Measurements from ENCODE around the gene AGTPBP1. TPM values are rescaled to one million over a fixed set of nuclear protein-coding genes. Genes with fewer than 3 reads are reported as not detected.

Gene AGTPBP1
- polyA plus RNA-seq, 1 of the 3 experiments (the other 2 are of a cell fraction) = 3.8 TPM

- Histone ChIP-seq H2AFZ (ENCODE audit: low read depth) (no peak overlapping the region), H4K20me1 (ENCODE audit: insufficient read depth) (no peaks in the 10 kb centered on the region), H3K4me1 (ENCODE audit: control insufficient read depth in 1 of 2, insufficient read depth in 2 of 2, low read depth in 1 of 2, low read length in 1 of 2) (no peaks in the 10 kb centered on the region; a peak in 1 of 4 replicates), H3K27ac (ENCODE audit: low read depth in 2 of 2, low read length in 1 of 2) (no peak overlapping the region), H3K9me3 (no peaks in the 10 kb centered on the region), H3K4me3 (ENCODE audit: low read depth in 2 of 2, low read length in 1 of 2) (no peak overlapping the region), H3K4me2 (no peak overlapping the region), H3K27me3 (ENCODE audit: insufficient read depth) (no peaks in the 10 kb centered on the region), H3K9me2 (no peaks in the 10 kb centered on the region), H3K79me2 (ENCODE audit: insufficient read depth) (no peaks in the 10 kb centered on the region), H3F3A (replicated peaks; ENCODE audit: insufficient read depth) (no peaks in the 10 kb centered on the region), H3K36me3 (replicated peaks in 1 of 2; ENCODE audit: control insufficient read depth in 1 of 2, insufficient read depth in 2 of 2, low read length in 1 of 2) (no peaks in the 10 kb centered on the region), H3K9ac (no peak overlapping the region)
- CTCF ChIA-PET = interaction anchor here (0.7 to 1.0 kb wide), 2 partner anchors 82 to 519 kb away, joined by 3 to 4 read pairs; no protein-coding TSS in a partner anchor
- TF ChIP-seq RFX5 (IDR thresholded peaks at IDR 0.05; ENCODE audit: low read length) (no peak), TEAD4 (IDR thresholded peaks at IDR 0.05; ENCODE audit: borderline replicate concordance, insufficient read depth) (no peak)
- WGBS (ENCODE audit: low lambda C conversion rate) = 23% methylated on average over 4 of the region's 4 CpGs
- DNase-seq = no peak
- POLR2A ChIA-PET = no interaction called here
Observed at GRCh38 chr9:85527331-85528020, 214.3 kb downstream of the AGTPBP1 start.

GRCh38 chr9:85524531-85524930 lies 217.2 kb downstream of the AGTPBP1 start:
- H3K36me3 ChIP-seq (replicated peaks in 1 of 2; ENCODE audit: control insufficient read depth in 1 of 2, insufficient read depth in 2 of 2, low read length in 1 of 2) = no peaks in the 10 kb centered on the region
- H3K9ac ChIP-seq = no peak overlapping the region
- H3K4me1 ChIP-seq (ENCODE audit: control insufficient read depth in 1 of 2, insufficient read depth in 2 of 2, low read depth in 1 of 2, low read length in 1 of 2) = no peaks in the 10 kb centered on the region; a peak in 1 of 4 replicates
- no peaks in the 10 kb centered on the region; the same call in 1 of the 2 replicates for H3K27me3 ChIP-seq (ENCODE audit: insufficient read depth)
- 30% methylated on average over 2 of the region's 2 CpGs for WGBS (ENCODE audit: low lambda C conversion rate)
- H3K4me2 ChIP-seq = no peak overlapping the region
- no peak overlapping the region for H3K27ac ChIP-seq (ENCODE audit: low read depth in 2 of 2, low read length in 1 of 2)
- H2AFZ ChIP-seq (ENCODE audit: low read depth) = no peak overlapping the region
- DNase-seq = no peak
- H3K79me2 ChIP-seq (ENCODE audit: insufficient read depth) = no peaks in the 10 kb centered on the region
- no peak overlapping the region for H3K4me3 ChIP-seq (ENCODE audit: low read depth in 2 of 2, low read length in 1 of 2)
- TF ChIP-seq EP300 (IDR thresholded peaks at IDR 0.05; ENCODE audit: borderline replicate concordance in 1 of 2, low read depth in 1 of 2, low read length in 1 of 2) = no peak
- no peak for TF ChIP-seq RCOR1 (IDR thresholded peaks at IDR 0.05; ENCODE audit: low read length)
- TF ChIP-seq RFX5 (IDR thresholded peaks at IDR 0.05; ENCODE audit: low read length) = no peak
- TF ChIP-seq MXI1 (IDR thresholded peaks at IDR 0.05; ENCODE audit: low read depth, low read length) = no peak
- TF ChIP-seq MAX (IDR thresholded peaks at IDR 0.05; ENCODE audit: low read depth) = no peak
- TF ChIP-seq RAD21 (IDR thresholded peaks at IDR 0.05; ENCODE audit: low read length) = no peak
- no peak for TF ChIP-seq NFIC (IDR thresholded peaks at IDR 0.05; ENCODE audit: borderline replicate concordance)
- no peak for TF ChIP-seq ELF1 (IDR thresholded peaks at IDR 0.05)
- no peak for TF ChIP-seq GATA2 (CRISPR knock-in tag; IDR thresholded peaks at IDR 0.05)
- TF ChIP-seq PBX3 (IDR thresholded peaks at IDR 0.05) = no peak
- TF ChIP-seq NRF1 (IDR thresholded peaks at IDR 0.05; ENCODE audit: low read depth, low read length) = no peak
- TF ChIP-seq FOSL2 (IDR thresholded peaks at IDR 0.05; ENCODE audit: borderline replicate concordance, low read depth) = no peak
- TF ChIP-seq CTCF (IDR thresholded peaks at IDR 0.05) = no peak
- no peak for TF ChIP-seq SIN3A (IDR thresholded peaks at IDR 0.05; ENCODE audit: borderline replicate concordance, low read depth, low read length)
- TF ChIP-seq USF2 (IDR thresholded peaks at IDR 0.05; ENCODE audit: borderline replicate concordance, low read depth, low read length) = no peak
- H4K20me1 ChIP-seq (ENCODE audit: insufficient read depth) = no peaks in the 10 kb centered on the region
- ChIA-PET CTCF (no interaction called here), POLR2A (no interaction called here)
- H3F3A ChIP-seq (replicated peaks; ENCODE audit: insufficient read depth) = no peaks in the 10 kb centered on the region
- H3K9me3 ChIP-seq = no peaks in the 10 kb centered on the region
- H3K9me2 ChIP-seq = no peaks in the 10 kb centered on the region

Data from SK-N-SH (cell line).